ENCODE data around the gene FAM227B.

DNA sequence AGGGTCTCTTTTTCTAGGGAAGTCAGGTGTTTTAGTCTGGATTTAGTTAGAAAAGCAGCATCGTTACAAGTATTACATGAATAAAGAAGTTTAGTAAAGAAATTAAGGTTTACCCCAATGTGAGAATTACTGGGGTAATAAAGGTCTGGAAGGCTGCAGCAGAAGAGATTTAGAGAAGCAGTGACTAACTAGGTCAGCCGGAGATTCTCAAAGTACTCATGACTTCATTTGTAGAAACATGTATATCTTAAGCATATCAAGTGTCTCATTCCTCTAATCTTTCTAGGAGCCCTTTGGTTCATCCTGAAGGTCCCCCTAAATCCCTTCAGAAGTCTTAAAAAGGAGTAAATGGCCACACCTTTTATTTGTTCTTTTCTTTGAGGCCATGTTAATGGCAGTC, 26.3 kb upstream of the FAM227B start:
- no peak for TF ChIP-seq SMAD3 (CRISPR knock-in tag; IDR thresholded peaks at IDR 0.05)
- TF ChIP-seq, protein P1, sequence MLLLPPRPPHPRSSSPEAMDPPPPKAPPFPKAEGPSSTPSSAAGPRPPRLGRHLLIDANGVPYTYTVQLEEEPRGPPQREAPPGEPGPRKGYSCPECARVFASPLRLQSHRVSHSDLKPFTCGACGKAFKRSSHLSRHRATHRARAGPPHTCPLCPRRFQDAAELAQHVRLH (CRISPR knock-in tag; IDR thresholded peaks at IDR 0.05; ENCODE audit: borderline replicate concordance, low read depth): no peak
- no peak for TF ChIP-seq YY1 (IDR thresholded peaks at IDR 0.05; ENCODE audit: insufficient read depth, insufficient replicate concordance, low read depth, low read length)

Measured in HepG2 (cell line).